ENCODE measurements around the gene NEDD4L. TPM values are rescaled to one million over a fixed set of nuclear protein-coding genes. Genes with fewer than 3 reads are reported as not detected.

The NEDD4L gene
- total and polyA plus RNA-seq, 10 of the 15 experiments (the other 5 are each of a cell fraction or from before 2014, with no cell fraction given): 7.4 to 24.0 (median 17.7) TPM

GRCh38 chr18:58313491-58314032, 269.5 kb downstream of the NEDD4L start (continued):
- TF ChIP-seq JUND (IDR thresholded peaks at IDR 0.05; ENCODE audit: low read depth, low read length) (no peak), ATF3 (IDR thresholded peaks at IDR 0.05; ENCODE audit: borderline replicate concordance, extremely low read depth, low read depth, low read length) (no peak), SUPT20H (IDR thresholded peaks at IDR 0.05; ENCODE audit: borderline replicate concordance, control insufficient read depth, low read depth, low read length) (no peak), USF2 (IDR thresholded peaks at IDR 0.05; ENCODE audit: borderline replicate concordance, low read depth, low read length) (no peak)

- Histone ChIP-seq H3K36me3 (ENCODE audit: control insufficient read depth in 2 of 2, insufficient read depth in 2 of 2, low read length in 1 of 2) (no peaks in the 10 kb centered on the region), H4K20me1 (ENCODE audit: control insufficient read depth, insufficient read depth) (no peaks in the 10 kb centered on the region), H3K27me3 (replicated peaks in 1 of 2; ENCODE audit: control insufficient read depth in 2 of 2, insufficient read depth in 2 of 2, low read length in 1 of 2) (no peaks in the 10 kb centered on the region), H3K9ac (ENCODE audit: control insufficient read depth, insufficient read depth, low read length) (no peak overlapping the region), H2AFZ (ENCODE audit: control insufficient read depth, low read depth, low read length) (no peak overlapping the region), H3K79me2 (ENCODE audit: control insufficient read depth, insufficient read depth, low read length) (no peaks in the 10 kb centered on the region), H3K9me3 (replicated peaks; ENCODE audit: control insufficient read depth, insufficient read depth, low read length) (no peaks in the 10 kb centered on the region), H3K4me3 (no peak overlapping the region), H3K4me2 (ENCODE audit: control insufficient read depth, insufficient read depth) (no peak overlapping the region), H3K4me1 (ENCODE audit: control insufficient read depth, insufficient read depth, low read length) (peaks cover 29% of the 10 kb centered on the region), H3K27ac (ENCODE audit: control insufficient read depth, insufficient read depth) (no peak overlapping the region)
- SMC1A ChIA-PET (ENCODE audit: uncharacterized antibody, unreplicated experiment): interaction anchor here (0.6 to 1.7 kb wide), 7 partner anchors 11 to 163 kb away, joined by 3 to 7 read pairs (median 3); no protein-coding TSS in a partner anchor
- RAD21 ChIA-PET (ENCODE audit: unreplicated experiment): interaction anchor here (0.7 to 1.2 kb wide), 3 partner anchors 11 to 119 kb away, joined by 3 read pairs; no protein-coding TSS in a partner anchor
- intact Hi-C loops (cut with micrococcal nuclease; ENCODE audit: unreplicated experiment) (no loop called here), in situ Hi-C loops (cut with MboI) (no loop called here)
- no TSS peak for BruUV-seq (replicated peaks)
- 81% methylated on average over 7 of the region's 7 CpGs for WGBS (ENCODE audit: insufficient coverage, insufficient replicate concordance, low lambda C conversion rate, missing lambda C conversion rate)
- FAIRE-seq: no peak
- CTCF ChIA-PET: interaction anchor here (0.9 to 1.9 kb wide), 4 partner anchors 8 to 122 kb away, joined by 3 to 7 read pairs (median 5); no protein-coding TSS in a partner anchor
- POLR2A ChIA-PET: interaction anchor here (0.8 to 2.2 kb wide), 2 partner anchors 10 to 12 kb away, joined by 4 read pairs; no protein-coding TSS in a partner anchor
- DNase-seq (ENCODE audit: low read depth, low spot score): no peak
- no peak for ATAC-seq
- no peak for TF ChIP-seq BCLAF1 (IDR thresholded peaks at IDR 0.05)
- TF ChIP-seq RUNX3 (IDR thresholded peaks at IDR 0.05; ENCODE audit: low read length): no peak
- no peak for TF ChIP-seq RBBP5 (conservative IDR thresholded peaks at IDR 0.05)
- no peak for TF ChIP-seq IRF4 (IDR thresholded peaks at IDR 0.05; ENCODE audit: low read depth, low read length)
- no peak for TF ChIP-seq BMI1 (IDR thresholded peaks at IDR 0.05; ENCODE audit: borderline replicate concordance)
- no peak for TF ChIP-seq KDM1A (IDR thresholded peaks at IDR 0.05; ENCODE audit: borderline replicate concordance)
- TF ChIP-seq MAX (IDR thresholded peaks at IDR 0.05; ENCODE audit: low read depth, low read length): no peak
- TF ChIP-seq WRNIP1 (IDR thresholded peaks at IDR 0.05; ENCODE audit: borderline replicate concordance, low read depth, low read length): no peak
- no peak for TF ChIP-seq ZBTB4 (CRISPR knock-in tag; IDR thresholded peaks at IDR 0.05)
- TF ChIP-seq SPI1 (IDR thresholded peaks at IDR 0.05; ENCODE audit: borderline replicate concordance, insufficient read depth, low read depth, low read length): no peak
Measured at GRCh38 chr18:58314284-58314683, 270.3 kb downstream of the NEDD4L start.
